ENCODE measurements around the gene SGCE. TPM values are rescaled to one million over a fixed set of nuclear protein-coding genes. Genes with fewer than 3 reads are reported as not detected.

Gene SGCE
- total RNA-seq, 3 donors from 2014 or later, result 90.7 to 107 (median 92.2) TPM

DNA sequence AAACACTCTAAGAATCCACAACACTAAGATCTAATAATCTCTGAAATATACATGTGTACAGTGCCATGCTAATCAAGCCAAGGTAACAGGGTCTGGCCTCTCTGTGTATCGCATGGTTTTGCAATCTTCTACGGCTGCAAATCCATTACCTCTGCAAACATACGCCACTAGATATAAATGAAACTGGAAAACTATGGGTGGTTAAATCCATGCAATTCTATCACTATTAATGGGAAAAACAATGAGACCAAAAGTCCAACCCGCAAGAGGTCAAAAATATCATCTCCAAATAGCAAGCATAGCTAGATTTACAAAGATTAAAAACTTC lies 23.0 kb downstream of the SGCE start:
- no peaks in the 10 kb centered on the region for H3K4me1 ChIP-seq
- intact Hi-C loops (cut with DNase I; ENCODE audit: low total_unique reads), result no loop called here
- no peaks in the 10 kb centered on the region for H3K36me3 ChIP-seq
- no peaks in the 10 kb centered on the region for H3K27me3 ChIP-seq
- TF ChIP-seq, protein P1, sequence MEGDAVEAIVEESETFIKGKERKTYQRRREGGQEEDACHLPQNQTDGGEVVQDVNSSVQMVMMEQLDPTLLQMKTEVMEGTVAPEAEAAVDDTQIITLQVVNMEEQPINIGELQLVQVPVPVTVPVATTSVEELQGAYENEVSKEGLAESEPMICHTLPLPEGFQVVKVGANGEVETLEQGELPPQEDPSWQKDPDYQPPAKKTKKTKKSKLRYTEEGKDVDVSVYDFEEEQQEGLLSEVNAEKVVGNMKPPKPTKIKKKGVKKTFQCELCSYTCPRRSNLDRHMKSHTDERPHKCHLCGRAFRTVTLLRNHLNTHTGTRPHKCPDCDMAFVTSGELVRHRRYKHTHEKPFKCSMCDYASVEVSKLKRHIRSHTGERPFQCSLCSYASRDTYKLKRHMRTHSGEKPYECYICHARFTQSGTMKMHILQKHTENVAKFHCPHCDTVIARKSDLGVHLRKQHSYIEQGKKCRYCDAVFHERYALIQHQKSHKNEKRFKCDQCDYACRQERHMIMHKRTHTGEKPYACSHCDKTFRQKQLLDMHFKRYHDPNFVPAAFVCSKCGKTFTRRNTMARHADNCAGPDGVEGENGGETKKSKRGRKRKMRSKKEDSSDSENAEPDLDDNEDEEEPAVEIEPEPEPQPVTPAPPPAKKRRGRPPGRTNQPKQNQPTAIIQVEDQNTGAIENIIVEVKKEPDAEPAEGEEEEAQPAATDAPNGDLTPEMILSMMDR (IDR thresholded peaks at IDR 0.05), result no peak
- TF ChIP-seq POLR2AphosphoS5 (IDR thresholded peaks at IDR 0.05) (no peak), POLR2A (IDR thresholded peaks at IDR 0.05) (no peak)
- no peak for DNase-seq (ENCODE audit: low spot score in 2 of 2)
- H3K4me3 ChIP-seq, result no peak overlapping the region
- no peak overlapping the region for H3K27ac ChIP-seq
- H3K9me3 ChIP-seq, result no peaks in the 10 kb centered on the region

DNA sequence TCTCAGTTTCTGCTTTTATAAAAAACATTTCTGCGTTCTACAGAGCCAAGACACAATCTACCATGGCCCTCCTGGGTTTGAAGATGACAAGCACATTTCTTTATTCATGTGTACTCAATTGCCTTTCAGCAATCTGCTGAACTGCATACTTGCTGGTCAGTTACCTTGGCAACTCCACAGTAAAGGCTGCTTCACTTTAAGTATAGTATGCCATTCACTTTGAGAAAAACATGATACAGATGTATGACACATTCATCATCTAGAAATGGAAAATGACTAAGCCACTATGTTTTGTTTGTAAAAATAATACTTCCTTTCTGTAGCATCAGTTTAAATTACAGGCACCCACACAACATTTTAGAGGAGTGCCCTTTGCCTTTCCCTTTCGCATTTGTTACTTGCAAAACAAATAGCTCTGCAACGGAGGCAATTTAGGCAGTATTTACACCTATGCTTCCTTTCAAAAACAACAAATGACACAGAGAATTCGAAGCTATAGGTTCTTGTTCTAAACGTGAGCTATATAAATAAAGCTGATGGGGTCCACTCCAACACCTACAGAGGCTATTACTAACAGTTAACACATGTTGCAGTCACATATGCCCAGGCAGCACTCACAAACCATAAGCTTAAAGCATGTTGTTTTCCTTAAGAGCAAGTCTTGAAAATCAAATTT lies 23.5 kb downstream of the SGCE start:
- TF ChIP-seq POLR2A (IDR thresholded peaks at IDR 0.05) (no peak), POLR2AphosphoS5 (IDR thresholded peaks at IDR 0.05) (no peak)
- TF ChIP-seq, protein P1 (IDR thresholded peaks at IDR 0.05), result no peak
- H3K9me3 ChIP-seq, result no peaks in the 10 kb centered on the region
- no peaks in the 10 kb centered on the region for H3K36me3 ChIP-seq
- H3K27me3 ChIP-seq, result no peaks in the 10 kb centered on the region
- H3K27ac ChIP-seq, result no peak overlapping the region
- DNase-seq (ENCODE audit: low spot score in 2 of 2), result no peak
- H3K4me1 ChIP-seq, result no peaks in the 10 kb centered on the region
- intact Hi-C loops (cut with DNase I; ENCODE audit: low total_unique reads), result no loop called here
- H3K4me3 ChIP-seq, result no peak overlapping the region

DNA sequence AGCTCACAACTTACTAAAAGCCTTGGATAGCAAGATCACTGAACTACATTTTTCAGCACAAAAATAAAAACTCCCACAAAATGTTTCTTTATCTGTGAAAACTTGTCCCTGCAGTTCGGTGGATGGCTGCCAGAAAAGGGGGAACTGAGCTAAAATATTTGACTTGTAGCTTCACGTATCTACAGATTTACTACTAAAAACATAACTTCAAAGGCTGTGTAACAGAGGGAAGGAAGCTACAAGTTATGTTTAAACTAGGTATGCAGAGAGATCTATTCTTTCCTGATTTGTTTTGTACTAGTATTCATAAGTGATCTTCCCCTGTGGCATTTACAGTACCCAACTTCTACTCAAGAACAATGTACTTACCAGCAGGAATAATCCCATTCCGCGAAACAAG lies 25.1 kb downstream of the SGCE start:
- H3K27ac ChIP-seq, result no peak overlapping the region
- H3K27me3 ChIP-seq, result no peaks in the 10 kb centered on the region
- H3K4me3 ChIP-seq, result no peak overlapping the region
- DNase-seq (ENCODE audit: low spot score in 2 of 2), result no peak
- no peaks in the 10 kb centered on the region for H3K9me3 ChIP-seq
- TF ChIP-seq POLR2AphosphoS5 (IDR thresholded peaks at IDR 0.05) (no peak), POLR2A (IDR thresholded peaks at IDR 0.05) (no peak)
- TF ChIP-seq, protein P1 (IDR thresholded peaks at IDR 0.05), result no peak
- no peaks in the 10 kb centered on the region for H3K36me3 ChIP-seq
- H3K4me1 ChIP-seq, result no peaks in the 10 kb centered on the region
- intact Hi-C loops (cut with DNase I; ENCODE audit: low total_unique reads), result no loop called here

DNA sequence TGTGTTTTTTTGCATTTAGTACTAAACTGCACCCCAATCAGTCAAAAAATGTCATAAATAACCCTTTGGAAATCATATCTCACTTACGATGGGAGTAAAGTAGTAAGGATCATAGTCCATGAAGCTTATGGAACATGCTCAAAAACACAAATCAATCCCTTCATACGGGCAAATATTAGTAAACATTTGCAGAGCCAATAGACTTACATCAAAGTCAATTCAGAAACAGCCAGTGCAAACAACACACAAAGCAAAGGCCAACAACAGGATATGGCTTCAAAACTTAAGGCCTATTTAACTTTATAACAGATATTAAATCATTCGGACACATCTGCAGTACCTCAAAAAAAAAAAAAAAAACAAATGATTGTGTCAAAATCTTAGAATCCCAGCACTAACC lies 32.1 kb downstream of the SGCE start:
- DNase-seq (ENCODE audit: low spot score in 2 of 2), result no peak
- Histone ChIP-seq H3K4me3 (no peak overlapping the region), H3K4me1 (no peaks in the 10 kb centered on the region), H3K9me3 (no peaks in the 10 kb centered on the region), H3K27me3 (no peaks in the 10 kb centered on the region), H3K36me3 (no peaks in the 10 kb centered on the region), H3K27ac (no peak overlapping the region)
- TF ChIP-seq POLR2AphosphoS5 (IDR thresholded peaks at IDR 0.05) (no peak), POLR2A (IDR thresholded peaks at IDR 0.05) (no peak)
- TF ChIP-seq, protein P1 (IDR thresholded peaks at IDR 0.05), result no peak
- intact Hi-C loops (cut with DNase I; ENCODE audit: low total_unique reads), result no loop called here

DNA sequence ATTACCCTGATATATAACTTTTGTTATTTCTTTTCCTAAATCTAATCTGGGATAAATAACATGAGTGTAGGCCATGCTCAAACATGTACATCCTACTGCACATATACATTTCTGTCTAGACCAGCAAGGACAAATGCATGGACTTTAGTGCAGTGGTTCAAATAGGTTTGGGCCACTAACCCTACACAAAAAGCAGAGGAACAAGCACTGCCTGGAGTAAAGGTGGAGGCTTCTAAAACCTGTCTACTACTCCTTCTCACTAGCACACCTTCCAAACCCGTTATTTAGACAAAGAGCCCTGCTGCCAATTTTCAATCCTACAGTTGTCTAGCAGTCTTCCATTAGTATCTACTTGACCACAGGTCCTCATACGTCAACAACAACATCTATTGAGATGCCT lies 34.8 kb downstream of the SGCE start:
- H3K27ac ChIP-seq, result no peak overlapping the region
- intact Hi-C loops (cut with DNase I; ENCODE audit: low total_unique reads), result no loop called here
- no peak overlapping the region for H3K4me3 ChIP-seq
- H3K36me3 ChIP-seq, result no peaks in the 10 kb centered on the region
- no peak for DNase-seq (ENCODE audit: low spot score in 2 of 2)
- TF ChIP-seq POLR2A (IDR thresholded peaks at IDR 0.05) (no peak), POLR2AphosphoS5 (IDR thresholded peaks at IDR 0.05) (no peak)
- TF ChIP-seq, protein P1 (IDR thresholded peaks at IDR 0.05), result no peak
- H3K4me1 ChIP-seq, result no peaks in the 10 kb centered on the region
- H3K9me3 ChIP-seq, result no peaks in the 10 kb centered on the region
- H3K27me3 ChIP-seq, result no peaks in the 10 kb centered on the region
